ENCODE data around the gene CREG1. TPM values are rescaled to one million over a fixed set of nuclear protein-coding genes. Genes with fewer than 3 reads are reported as not detected.
A peak's percentile ranks its signal among the peaks of the same experiment; 100 is the strongest.

CREG1 gene
- total and polyA plus RNA-seq, 2 experiments from 2014 or later, result 21.2 to 42.7 TPM

- no peaks in the 10 kb centered on the region for H3F3A ChIP-seq (replicated peaks; ENCODE audit: low read depth)
- no peaks in the 10 kb centered on the region for H3K9me3 Mint-ChIP-seq
- TF ChIP-seq EZH2phosphoT487 (IDR thresholded peaks at IDR 0.05; ENCODE audit: unreplicated experiment), result no peak
- TF ChIP-seq STAT1 (IDR thresholded peaks at IDR 0.05; ENCODE audit: unreplicated experiment), result no peak
- TF ChIP-seq NANOG (IDR thresholded peaks at IDR 0.05; ENCODE audit: borderline replicate concordance), result no peak
- TF ChIP-seq ZNF114 (CRISPR knock-in tag; IDR thresholded peaks at IDR 0.05), result no peak
- TF ChIP-seq ZNF462 (CRISPR knock-in tag; IDR thresholded peaks at IDR 0.05), result no peak
- TF ChIP-seq ZNF331 (CRISPR knock-in tag; IDR thresholded peaks at IDR 0.05; ENCODE audit: low read depth), result no peak
- TF ChIP-seq JUNB (IDR thresholded peaks at IDR 0.05; ENCODE audit: unreplicated experiment), result no peak
- DNase-seq (ENCODE audit: low spot score) (no peak), ATAC-seq (no peak)
- no peaks in the 10 kb centered on the region for H4K20me1 ChIP-seq (replicated peaks; ENCODE audit: insufficient read depth)
- H3K4me1 Mint-ChIP-seq, result peaks cover 30% of the 10 kb centered on the region
- H3K9me2 ChIP-seq (ENCODE audit: insufficient read depth), result peaks cover 9% of the 10 kb centered on the region; the same call in 1 of the 2 replicates
- no peaks in the 10 kb centered on the region for H3K36me3 ChIP-seq (ENCODE audit: insufficient read depth)
- H3K27ac ChIP-seq (ENCODE audit: low read depth), result no peak overlapping the region
- peaks cover 11% of the 10 kb centered on the region for H3K4me1 ChIP-seq (ENCODE audit: insufficient read depth)
- no peak overlapping the region for H3K4me2 ChIP-seq
- peak overlapping the region; percentile 32; the same call in 1 of the 2 replicates for H2AFZ ChIP-seq
- no peak overlapping the region for H3K27ac Mint-ChIP-seq
- H3K79me2 ChIP-seq (replicated peaks; ENCODE audit: insufficient read depth), result no peaks in the 10 kb centered on the region
- no peak overlapping the region for H3K4me3 ChIP-seq
- no peaks in the 10 kb centered on the region for H3K36me3 Mint-ChIP-seq (ENCODE audit: low read depth)
- H3K27me3 Mint-ChIP-seq (ENCODE audit: insufficient read depth, low read depth, poor library complexity), result no peaks in the 10 kb centered on the region
- no peaks in the 10 kb centered on the region for H3K27me3 ChIP-seq (ENCODE audit: insufficient read depth)
- H3K4me3 Mint-ChIP-seq, result no peak overlapping the region
Measured at GRCh38 chr1:167507719-167508118, 45.8 kb downstream of the CREG1 start.

- peaks cover 33% of the 10 kb centered on the region for H3K4me1 Mint-ChIP-seq
- H3K4me3 Mint-ChIP-seq, result no peak overlapping the region
- no peaks in the 10 kb centered on the region for H3K27me3 Mint-ChIP-seq (ENCODE audit: insufficient read depth, low read depth, poor library complexity)
- Histone ChIP-seq H3K36me3 (ENCODE audit: insufficient read depth) (no peaks in the 10 kb centered on the region), H3K27ac (ENCODE audit: low read depth) (no peak overlapping the region), H2AFZ (no peak overlapping the region), H3F3A (replicated peaks; ENCODE audit: low read depth) (no peaks in the 10 kb centered on the region), H3K27me3 (ENCODE audit: insufficient read depth) (no peaks in the 10 kb centered on the region), H3K4me3 (no peak overlapping the region), H3K9me2 (ENCODE audit: insufficient read depth) (peaks cover 9% of the 10 kb centered on the region; the same call in 1 of the 2 replicates), H4K20me1 (replicated peaks; ENCODE audit: insufficient read depth) (no peaks in the 10 kb centered on the region), H3K4me1 (ENCODE audit: insufficient read depth) (peaks cover 15% of the 10 kb centered on the region), H3K79me2 (replicated peaks; ENCODE audit: insufficient read depth) (no peaks in the 10 kb centered on the region), H3K4me2 (no peak overlapping the region)
- DNase-seq (ENCODE audit: low spot score) (no peak), ATAC-seq (no peak)
- no peak overlapping the region for H3K27ac Mint-ChIP-seq
- no peaks in the 10 kb centered on the region for H3K36me3 Mint-ChIP-seq (ENCODE audit: low read depth)
- no peaks in the 10 kb centered on the region for H3K9me3 Mint-ChIP-seq
- no peak for TF ChIP-seq ETS1 (IDR thresholded peaks at IDR 0.05)
- no peak for TF ChIP-seq CTCF (conservative IDR thresholded peaks at IDR 0.05; ENCODE audit: low read depth in 2 of 2)
- no peak for TF ChIP-seq STAT1 (IDR thresholded peaks at IDR 0.05; ENCODE audit: unreplicated experiment)
- TF ChIP-seq REST (IDR thresholded peaks at IDR 0.05; ENCODE audit: unreplicated experiment), result no peak
Measured at GRCh38 chr1:167504467-167504827, 49.1 kb downstream of the CREG1 start.

Data from GM23338 (cell line).